Activated CD4-positive, alpha-beta memory T cell treated with anti-CD3 and anti-CD28 coated beads for 36 hours (primary cell): ENCODE results near the gene SH3BGRL2. TPM values are rescaled to one million over a fixed set of nuclear protein-coding genes. Genes with fewer than 3 reads are reported as not detected.
"Not testable (repeated sequence)": the region's sequence is repeated elsewhere in the genome, so short reads cannot be mapped to it uniquely, and the experiment has no call there.

Source experiments
- CTCF ChIA-PET: fragments of 350-600 bp; sonication (Branson Sonifier 250); formaldehyde crosslinking; loops from one replicate; lab custom pipeline; 2021; ENCODE audit warnings: antibody characterized with exemption, inconsistent platforms; lab: Charles Lee
- POLR2A ChIA-PET: fragments of 350-600 bp; sonication (Branson Sonifier 250); formaldehyde crosslinking; loops from one replicate; lab custom pipeline; 2021; ENCODE audit warnings: antibody characterized with exemption; lab: Charles Lee
- DNase-seq: peaks from one replicate; pipeline ENCODE4 v3.0.0-alpha.2; 2020
- H3K27ac Mint-ChIP-seq: one replicate; pipeline ENCODE4 v1.8.0; 2021; ENCODE audit warnings: mixed read lengths
- H3K27me3 Mint-ChIP-seq: one replicate; pipeline ENCODE4 v1.8.0; 2021; ENCODE audit warnings: mixed read lengths
- H3K36me3 Mint-ChIP-seq: one replicate; pipeline ENCODE4 v1.8.0; 2021; ENCODE audit warnings: mixed read lengths
- H3K4me1 Mint-ChIP-seq: one replicate; pipeline ENCODE4 v1.8.0; 2021; ENCODE audit warnings: low read depth, mixed read lengths
- H3K4me3 Mint-ChIP-seq: one replicate; pipeline ENCODE4 v1.8.0; 2021; ENCODE audit warnings: mild to moderate bottlenecking, mixed read lengths
- H3K9me3 Mint-ChIP-seq: one replicate; pipeline ENCODE4 v1.8.0; 2021; ENCODE audit warnings: mixed read lengths
- intact Hi-C: fragments of 100-400 bp; cut with micrococcal nuclease; formaldehyde crosslinking; loops from one replicate; pipeline ENCODE4 v1.15.1; 2023
- total RNA-seq, 2 experiments: library from RNA; stranded (reverse); gene quantifications; one replicate each; pipeline ENCODE4 v1.2.3, GENCODE V29; 2021

The SH3BGRL2 gene
- total RNA-seq, 2 experiments from 2014 or later, result 0.05 to 0.12 TPM

DNA sequence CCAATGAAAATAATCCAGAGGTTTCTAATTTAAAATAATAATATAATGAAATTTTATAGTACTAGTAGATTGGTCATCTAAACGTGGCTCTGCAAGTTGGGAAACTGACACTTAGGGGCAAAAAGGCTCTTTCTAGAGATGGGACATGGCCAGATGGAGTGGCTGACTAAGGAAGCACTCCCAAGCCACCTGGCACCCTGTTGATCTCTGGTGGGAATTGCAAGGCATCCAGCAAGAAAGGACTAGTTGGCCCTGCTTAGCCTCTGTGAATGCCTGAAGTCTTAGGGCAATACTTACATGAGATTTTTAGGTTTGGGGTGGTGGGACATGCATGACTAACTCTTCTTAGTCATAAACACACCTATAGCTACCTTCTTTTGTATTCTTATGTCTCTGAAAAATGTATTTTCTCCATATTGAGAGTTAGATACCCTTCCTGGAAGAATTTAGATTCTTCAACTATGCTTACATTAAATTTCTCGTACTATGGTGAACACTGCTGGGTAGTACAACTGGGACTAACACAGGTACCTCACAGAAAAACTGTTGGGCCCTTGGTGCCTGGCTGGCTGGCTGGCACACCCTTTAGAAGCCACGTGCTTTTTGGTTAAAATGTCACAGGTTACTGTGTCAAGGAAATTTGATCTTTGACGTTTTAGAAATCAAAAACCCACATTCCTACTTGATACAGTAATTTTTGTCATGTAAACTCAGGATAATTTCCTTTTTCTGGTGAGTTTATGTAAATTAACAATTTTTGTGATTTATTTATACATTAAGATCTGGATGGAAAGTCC, 25.0 kb upstream of the SH3BGRL2 start:
- intact Hi-C loops, result no loop called here
- H3K9me3 Mint-ChIP-seq, result no peaks in the 10 kb centered on the region
- POLR2A ChIA-PET, result no interaction called here
- CTCF ChIA-PET, result no interaction called here
- DNase-seq, result no peak
- no peak overlapping the region for H3K27ac Mint-ChIP-seq
- H3K4me3 Mint-ChIP-seq, result no peak overlapping the region
- no peaks in the 10 kb centered on the region for H3K36me3 Mint-ChIP-seq
- no peaks in the 10 kb centered on the region for H3K4me1 Mint-ChIP-seq
- no peaks in the 10 kb centered on the region for H3K27me3 Mint-ChIP-seq

DNA sequence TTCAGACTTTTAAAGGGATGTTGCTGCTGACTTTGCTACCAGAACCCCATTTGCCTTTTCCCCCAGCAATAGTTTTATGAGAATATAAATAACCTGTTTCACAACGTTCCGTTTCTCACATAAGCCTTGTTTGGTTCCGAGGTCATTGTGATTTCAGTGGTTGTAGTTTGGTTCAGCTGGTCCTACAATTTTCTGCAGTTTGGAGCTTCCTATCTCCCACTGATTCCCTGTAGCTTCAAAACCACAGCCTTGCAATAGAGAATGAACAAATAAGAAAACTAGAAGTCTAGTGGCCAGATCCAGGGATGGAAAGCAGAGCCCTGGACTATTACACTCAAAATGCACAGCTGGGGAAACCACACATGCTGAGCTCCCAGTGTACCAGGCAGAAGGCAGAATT, 24.1 kb upstream of the SH3BGRL2 start:
- Mint-ChIP-seq H3K4me3 (no peak overlapping the region), H3K27me3 (no peaks in the 10 kb centered on the region), H3K36me3 (no peaks in the 10 kb centered on the region), H3K4me1 (no peaks in the 10 kb centered on the region), H3K27ac (no peak overlapping the region), H3K9me3 (no peaks in the 10 kb centered on the region)
- no peak for DNase-seq
- intact Hi-C loops, result no loop called here
- CTCF ChIA-PET, result no interaction called here
- POLR2A ChIA-PET, result no interaction called here

DNA sequence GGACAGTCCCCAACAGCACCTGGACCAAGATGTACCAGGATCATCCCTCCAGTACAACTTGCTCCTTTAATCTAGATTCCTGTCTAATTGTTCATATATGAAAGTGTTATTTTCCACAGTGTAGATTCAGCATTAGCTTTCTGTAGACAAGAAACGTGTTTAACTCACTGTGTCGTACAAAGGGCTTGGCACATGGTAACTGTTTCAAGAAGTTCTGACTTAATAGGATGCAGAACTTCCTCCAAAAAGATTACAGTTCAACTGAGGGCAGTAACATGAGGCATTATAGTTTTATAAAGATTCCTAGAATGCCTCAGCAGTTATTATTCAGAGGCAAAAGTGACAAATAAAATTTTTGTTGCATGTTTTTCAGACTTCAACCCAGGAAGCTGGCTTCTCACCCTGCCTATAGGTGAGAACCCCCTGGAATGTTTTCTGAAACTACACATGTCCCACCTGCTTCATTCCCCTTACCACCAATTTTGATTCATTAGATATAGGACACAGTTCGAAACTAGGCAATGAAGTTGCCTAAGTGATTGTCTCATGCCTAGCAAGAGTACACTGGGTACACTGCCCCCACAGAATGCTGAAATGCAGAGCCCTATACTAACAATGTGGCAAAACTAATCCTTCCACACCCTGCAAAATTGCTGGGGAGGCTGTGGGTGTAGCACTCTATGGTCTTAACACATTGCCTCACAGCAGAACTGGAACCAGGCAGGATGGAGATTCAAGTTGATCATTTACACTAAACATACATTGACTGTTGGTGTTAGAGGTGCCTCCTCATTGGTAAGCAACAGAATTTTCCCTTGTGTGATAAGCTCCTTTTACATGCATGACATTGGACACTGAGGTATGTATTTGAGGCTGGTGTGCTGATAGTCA, 22.6 kb upstream of the SH3BGRL2 start:
- Mint-ChIP-seq H3K27me3 (no peaks in the 10 kb centered on the region), H3K4me3 (no peak overlapping the region), H3K9me3 (no peaks in the 10 kb centered on the region), H3K4me1 (no peaks in the 10 kb centered on the region), H3K36me3 (no peaks in the 10 kb centered on the region), H3K27ac (no peak overlapping the region)
- intact Hi-C loops, result no loop called here
- POLR2A ChIA-PET, result no interaction called here
- DNase-seq, result no peak
- CTCF ChIA-PET, result no interaction called here

DNA sequence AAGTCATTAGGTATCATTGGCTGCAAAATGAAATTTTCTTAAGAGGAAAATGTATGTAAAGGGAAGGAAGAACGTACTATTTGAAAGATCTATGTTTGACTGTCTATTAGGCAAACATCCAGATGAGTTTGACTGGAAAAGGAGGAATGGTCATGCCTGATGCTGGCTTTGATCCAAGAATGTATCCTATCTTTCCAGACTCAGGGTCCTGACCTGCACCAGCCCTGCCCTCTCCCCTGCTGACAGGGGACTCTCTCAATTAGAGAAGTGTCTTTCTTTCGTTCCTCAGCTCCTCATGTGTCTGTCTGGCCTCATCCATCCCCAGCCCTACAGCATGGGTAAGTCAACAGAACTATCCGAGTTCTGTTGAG, 21.9 kb upstream of the SH3BGRL2 start:
- Mint-ChIP-seq H3K36me3 (no peaks in the 10 kb centered on the region), H3K27ac (no peak overlapping the region), H3K4me1 (no peaks in the 10 kb centered on the region), H3K27me3 (no peaks in the 10 kb centered on the region), H3K4me3 (no peak overlapping the region), H3K9me3 (no peaks in the 10 kb centered on the region)
- no peak for DNase-seq
- intact Hi-C loops, result no loop called here
- ChIA-PET CTCF (no interaction called here), POLR2A (no interaction called here)

DNA sequence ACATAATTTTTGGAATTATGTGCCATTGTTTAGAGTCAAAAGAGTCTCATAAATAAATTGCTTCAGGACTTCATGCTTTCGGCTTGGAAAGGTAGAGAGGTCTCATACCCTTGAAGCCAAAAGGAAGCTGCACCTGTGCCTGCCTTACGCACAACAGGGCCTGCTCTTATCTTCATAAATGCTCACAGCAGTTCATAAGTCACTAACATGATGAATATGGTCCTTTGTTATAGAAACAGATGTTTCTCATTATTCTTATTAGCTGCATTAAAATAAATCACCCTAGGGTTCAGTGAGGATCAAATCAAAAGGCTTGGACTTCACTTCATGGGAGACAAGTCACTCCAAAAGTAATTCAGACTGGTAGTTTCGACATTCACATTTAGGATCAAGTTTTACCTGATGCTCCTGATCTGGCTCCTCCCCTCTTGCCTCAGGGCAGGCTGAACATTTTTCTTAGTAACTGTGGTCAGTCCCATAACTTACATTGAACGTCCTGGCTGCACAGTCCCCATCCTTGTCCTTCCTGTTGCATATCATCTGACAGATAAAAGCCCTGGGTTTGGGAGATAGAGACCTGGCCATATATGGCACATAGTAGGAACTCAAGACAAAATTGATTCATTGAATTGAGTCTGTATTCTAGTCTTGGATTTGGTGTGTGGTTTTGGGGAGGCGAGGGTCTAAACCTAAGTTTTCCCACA, 20.7 kb upstream of the SH3BGRL2 start:
- CTCF ChIA-PET, result no interaction called here

DNA sequence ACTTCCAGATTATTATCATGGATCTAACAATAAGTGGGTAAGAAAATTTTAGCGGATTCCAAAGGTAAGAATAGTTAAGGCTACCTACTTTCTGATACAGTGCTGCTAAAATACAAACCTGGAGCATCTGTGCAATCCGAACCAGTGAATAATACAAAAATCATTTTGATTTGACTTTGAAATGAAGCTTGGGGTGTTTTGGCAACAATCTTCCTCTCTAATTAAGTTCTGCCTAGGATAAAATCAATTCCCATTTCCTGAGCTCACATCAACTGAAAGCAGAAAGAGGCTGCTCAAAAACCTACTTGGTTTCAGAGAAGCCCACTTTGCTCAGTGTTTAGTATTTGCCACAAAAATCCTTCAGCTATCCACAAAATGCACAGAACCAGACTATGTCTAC, 18.7 kb upstream of the SH3BGRL2 start:
- POLR2A ChIA-PET, result no interaction called here
- H3K9me3 Mint-ChIP-seq, result no peaks in the 10 kb centered on the region
- H3K27me3 Mint-ChIP-seq, result peaks cover 5% of the 10 kb centered on the region
- no peak for DNase-seq
- H3K4me3 Mint-ChIP-seq, result no peak overlapping the region
- intact Hi-C loops, result no loop called here
- H3K27ac Mint-ChIP-seq, result no peak overlapping the region
- H3K36me3 Mint-ChIP-seq, result no peaks in the 10 kb centered on the region
- CTCF ChIA-PET, result no interaction called here
- H3K4me1 Mint-ChIP-seq, result no peaks in the 10 kb centered on the region

More for the DNA sequence above, 20.7 kb upstream of the SH3BGRL2 start:
- Mint-ChIP-seq H3K4me1 (no peaks in the 10 kb centered on the region), H3K27ac (no peak overlapping the region), H3K4me3 (no peak overlapping the region), H3K36me3 (no peaks in the 10 kb centered on the region), H3K9me3 (no peaks in the 10 kb centered on the region), H3K27me3 (no peaks in the 10 kb centered on the region)
- DNase-seq, result no peak
- POLR2A ChIA-PET, result no interaction called here
- intact Hi-C loops, result no loop called here

DNA sequence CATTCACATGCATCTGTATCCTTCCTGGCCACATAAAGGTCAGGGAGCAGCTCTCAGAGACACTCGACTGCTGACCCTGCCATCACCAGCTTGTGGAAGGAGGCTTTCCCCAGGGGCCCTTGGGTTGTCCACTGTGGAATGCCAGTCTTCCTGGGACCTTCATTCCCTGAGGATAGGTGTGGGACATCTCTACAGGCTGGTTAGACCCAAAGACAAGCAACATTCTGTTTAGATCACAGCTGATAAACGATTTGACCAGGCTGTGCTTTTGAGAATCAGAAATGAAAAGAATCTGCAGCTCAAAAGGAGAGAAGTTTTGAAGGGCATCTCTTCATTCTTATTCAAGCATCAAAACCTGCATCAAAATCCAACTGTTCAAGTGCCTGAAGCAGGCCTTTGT, 18.2 kb upstream of the SH3BGRL2 start:
- no peak for DNase-seq
- ChIA-PET POLR2A (no interaction called here), CTCF (no interaction called here)
- Mint-ChIP-seq H3K4me1 (no peaks in the 10 kb centered on the region), H3K36me3 (no peaks in the 10 kb centered on the region), H3K4me3 (no peak overlapping the region), H3K27me3 (peaks cover 5% of the 10 kb centered on the region), H3K9me3 (no peaks in the 10 kb centered on the region), H3K27ac (no peak overlapping the region)
- intact Hi-C loops, result no loop called here

DNA sequence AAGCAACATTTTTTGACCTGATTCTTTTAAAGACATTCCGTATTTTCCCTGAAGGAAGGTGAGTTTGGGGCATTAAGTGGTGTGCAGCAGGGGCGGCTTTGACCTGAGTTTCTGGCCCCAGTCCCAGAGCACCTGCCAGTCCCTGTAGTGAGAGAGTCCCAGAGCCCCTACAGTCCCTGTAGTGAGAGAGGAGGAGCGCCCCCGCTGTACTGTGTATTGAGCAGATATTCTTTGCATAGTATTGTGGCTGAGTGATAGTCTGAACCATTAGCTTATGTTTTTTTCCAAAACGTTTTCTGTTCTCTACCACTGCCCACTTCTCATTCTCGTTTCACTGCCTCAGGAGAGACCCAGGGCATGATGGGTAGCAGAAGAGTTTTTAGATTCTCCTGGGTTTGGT, 17.2 kb upstream of the SH3BGRL2 start:
- intact Hi-C loops, result no loop called here
- CTCF ChIA-PET, result no interaction called here
- POLR2A ChIA-PET, result no interaction called here
- DNase-seq, result no peak
- H3K9me3 Mint-ChIP-seq, result no peaks in the 10 kb centered on the region
- no peaks in the 10 kb centered on the region for H3K36me3 Mint-ChIP-seq
- no peak overlapping the region for H3K4me3 Mint-ChIP-seq
- no peak overlapping the region for H3K27ac Mint-ChIP-seq
- no peaks in the 10 kb centered on the region for H3K4me1 Mint-ChIP-seq
- H3K27me3 Mint-ChIP-seq, result peaks cover 5% of the 10 kb centered on the region

DNA sequence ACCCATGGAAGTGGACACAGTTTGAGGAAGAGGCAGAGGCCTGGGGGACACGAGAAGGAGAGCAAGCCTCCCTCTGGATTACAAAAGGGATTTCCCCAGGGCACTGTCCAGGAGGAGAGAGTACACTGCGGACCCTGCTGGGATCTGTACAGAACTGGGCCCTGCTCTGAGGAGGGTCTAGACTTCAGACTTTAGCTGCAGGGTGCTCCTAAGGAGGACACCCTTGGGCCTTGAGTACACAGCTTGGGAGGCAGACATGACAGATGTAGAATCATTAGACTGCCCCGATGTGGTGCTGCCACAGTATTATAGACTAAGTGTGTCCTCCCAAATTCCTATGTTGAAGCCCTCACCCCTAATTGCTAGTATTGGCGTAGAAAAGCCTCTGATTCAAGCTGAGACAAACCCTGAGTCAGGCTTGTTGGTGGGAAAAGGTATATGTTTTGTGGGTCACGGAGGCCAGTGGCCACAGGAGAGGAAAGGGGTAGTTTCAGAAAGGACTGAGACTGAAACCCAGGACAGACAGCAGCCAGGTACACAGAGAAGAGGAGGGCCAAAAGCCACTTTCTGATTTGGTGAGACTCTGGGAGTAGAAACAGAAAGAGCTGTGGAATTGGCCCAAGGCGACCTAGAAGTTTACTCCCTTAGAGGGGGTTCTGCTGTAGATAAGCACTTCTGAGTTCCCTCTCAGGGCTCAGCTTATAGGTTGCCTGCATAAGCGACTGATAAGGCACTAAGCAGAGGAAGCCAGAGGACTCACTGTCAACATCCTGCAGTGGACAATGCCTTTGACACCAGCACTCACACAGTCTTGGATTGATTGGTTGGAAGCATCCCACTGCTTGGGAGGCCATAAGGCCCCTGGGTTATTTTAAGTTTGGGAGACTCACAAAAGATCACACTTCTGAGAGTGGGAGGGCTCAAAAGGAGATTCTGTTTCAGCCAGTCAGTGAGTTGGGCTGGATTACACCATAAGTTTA, 16.5 kb upstream of the SH3BGRL2 start:
- intact Hi-C loops, result no loop called here
- H3K27me3 Mint-ChIP-seq, result peaks cover 5% of the 10 kb centered on the region
- no peaks in the 10 kb centered on the region for H3K4me1 Mint-ChIP-seq
- H3K36me3 Mint-ChIP-seq, result no peaks in the 10 kb centered on the region
- H3K4me3 Mint-ChIP-seq, result no peak overlapping the region
- no peaks in the 10 kb centered on the region for H3K9me3 Mint-ChIP-seq
- ChIA-PET CTCF (no interaction called here), POLR2A (no interaction called here)
- DNase-seq, result no peak
- no peak overlapping the region for H3K27ac Mint-ChIP-seq

DNA sequence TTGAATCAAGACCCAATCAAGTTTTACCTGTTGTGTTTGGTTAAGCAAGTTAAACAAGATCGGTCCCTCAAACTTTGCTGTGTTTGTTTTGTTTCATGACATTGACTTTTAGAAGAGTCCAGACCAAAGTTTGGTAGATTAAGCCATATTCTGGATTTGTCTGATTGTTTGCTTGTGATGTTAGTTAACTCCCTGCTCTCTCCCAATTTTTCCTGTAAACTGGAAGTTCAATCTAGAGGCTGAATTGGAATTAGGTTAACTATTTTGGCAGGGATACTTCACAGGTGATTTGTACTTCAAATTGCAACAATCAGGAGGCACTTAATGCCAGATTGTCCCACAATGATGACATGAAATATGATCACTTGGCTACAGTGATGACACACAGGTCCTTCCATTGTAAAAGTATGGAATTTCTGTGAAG, 13.6 kb upstream of the SH3BGRL2 start:
- Mint-ChIP-seq H3K4me1 (no peaks in the 10 kb centered on the region), H3K27ac (no peak overlapping the region), H3K9me3 (no peaks in the 10 kb centered on the region), H3K27me3 (peaks cover 5% of the 10 kb centered on the region), H3K4me3 (no peak overlapping the region), H3K36me3 (no peaks in the 10 kb centered on the region)
- CTCF ChIA-PET, result no interaction called here
- no peak for DNase-seq
- intact Hi-C loops, result no loop called here
- POLR2A ChIA-PET, result no interaction called here

DNA sequence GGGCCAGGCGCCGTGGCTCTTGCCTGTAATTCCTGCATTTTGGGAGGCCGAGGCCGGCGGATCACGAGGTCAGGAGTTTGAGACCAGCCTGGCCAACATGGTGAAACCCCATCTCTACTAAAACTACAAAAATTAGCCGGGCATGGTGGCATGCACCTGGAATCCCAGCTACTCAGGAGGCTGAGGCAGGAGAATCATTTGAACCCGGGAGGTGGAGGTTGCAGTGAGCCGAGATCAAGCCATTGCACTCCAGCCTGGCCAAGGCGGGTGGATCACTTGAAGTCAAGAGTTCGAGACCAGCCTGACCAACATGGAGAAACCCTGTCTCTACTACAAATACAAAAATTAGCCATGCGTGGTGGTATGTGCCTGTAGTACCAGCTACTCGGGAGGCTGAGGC, 12.7 kb upstream of the SH3BGRL2 start:
- H3K36me3 Mint-ChIP-seq, intact Hi-C loops, H3K27ac Mint-ChIP-seq, CTCF ChIA-PET, DNase-seq, H3K9me3 Mint-ChIP-seq, POLR2A ChIA-PET, H3K4me1 Mint-ChIP-seq, H3K27me3 Mint-ChIP-seq, H3K4me3 Mint-ChIP-seq: not testable (repeated sequence)
